Erythroblast (primary cell): ENCODE results near the gene BPHL.

Experiments
- GATA1 ChIP-seq: IDR thresholded peaks from 2 replicates; pipeline ENCODE4 v1.6.1; 2011; ENCODE audit warnings: low read depth, mild to moderate bottlenecking, control low read depth, low read length, moderate library complexity
- POLR2A ChIP-seq: IDR thresholded peaks from 2 replicates; pipeline ENCODE4 v1.6.1; 2011; ENCODE audit warnings: mild to moderate bottlenecking, low read length

DNA sequence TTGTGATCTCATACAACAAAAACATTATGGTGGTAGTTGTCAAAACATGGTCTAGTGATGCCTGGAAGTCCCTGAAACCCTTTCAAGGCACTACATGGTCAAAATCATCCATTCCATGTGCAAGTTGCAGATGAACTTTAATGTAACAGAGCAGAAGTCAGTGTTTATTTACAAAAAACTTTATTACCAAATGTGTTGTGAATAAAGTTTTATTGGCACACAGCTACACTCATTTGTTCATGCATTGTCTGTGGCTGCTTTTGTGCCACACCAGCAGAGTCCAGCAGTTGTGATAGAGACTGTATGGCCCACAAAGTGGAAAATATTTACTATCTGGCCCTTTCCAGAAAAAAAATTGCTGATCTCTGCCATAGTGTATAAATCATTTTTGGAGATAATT lies 82.2 kb downstream of the BPHL start:
- TF ChIP-seq POLR2A = no peak
- no peak for TF ChIP-seq GATA1
